ENCODE results near the gene GLP1R.

The GLP1R gene

DNA sequence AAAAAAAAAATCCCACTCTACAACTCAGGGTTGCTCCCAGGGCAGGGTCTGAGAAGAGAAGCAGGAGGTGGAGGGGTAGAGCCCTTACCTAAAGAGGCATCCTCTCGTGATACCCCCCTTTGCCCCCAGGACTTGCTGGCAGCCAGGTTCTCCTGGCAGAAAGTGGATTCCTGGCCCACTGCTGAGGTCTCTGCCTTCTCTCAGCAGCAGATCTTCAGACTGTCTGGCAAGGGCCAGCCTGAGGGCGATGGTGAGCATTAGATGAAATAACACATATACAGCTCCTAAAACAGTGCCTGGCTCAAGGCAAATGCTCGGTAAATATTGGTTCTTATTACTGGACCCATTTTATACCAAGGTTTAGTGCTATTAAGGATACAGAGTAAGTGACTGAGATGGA is 4.8 kb upstream of the GLP1R start:
- Histone ChIP-seq H3K9ac (ENCODE audit: low read length in 2 of 2) (no peak overlapping the region), H3K27ac (ENCODE audit: low read length) (no peak overlapping the region), H3K27me3 (ENCODE audit: control insufficient read depth in 1 of 2, insufficient read depth in 2 of 2, low read length in 2 of 2) (peaks cover 15 to 32% of the 10 kb centered on the region in 2 donors)

GRCh38 chr6:39044181-39044580 is 4.4 kb upstream of the GLP1R start:
- Histone ChIP-seq H3K36me3 (ENCODE audit: control insufficient read depth in 2 of 2, insufficient read depth in 2 of 2, low read length in 2 of 2) (no peaks in the 10 kb centered on the region), H3K4me3 (ENCODE audit: low read length in 2 of 2) (no peak overlapping the region), H3K27ac (ENCODE audit: low read length) (no peak overlapping the region), H3K9ac (ENCODE audit: low read length in 2 of 2) (no peak overlapping the region), H3K4me1 (ENCODE audit: control insufficient read depth, insufficient read depth, low read length) (peaks cover 8% of the 10 kb centered on the region), H3K27me3 (ENCODE audit: control insufficient read depth in 1 of 2, insufficient read depth in 2 of 2, low read length in 2 of 2) (peaks cover 17 to 34% of the 10 kb centered on the region in 2 donors), H3K9me3 (ENCODE audit: control insufficient read depth in 2 of 2, low read length in 2 of 2) (no peaks in the 10 kb centered on the region)

More for the DNA sequence above, 4.8 kb upstream of the GLP1R start:
- Histone ChIP-seq H3K36me3 (ENCODE audit: control insufficient read depth in 2 of 2, insufficient read depth in 2 of 2, low read length in 2 of 2) (no peaks in the 10 kb centered on the region), H3K4me3 (ENCODE audit: low read length in 2 of 2) (no peak overlapping the region), H3K4me1 (ENCODE audit: control insufficient read depth, insufficient read depth, low read length) (peaks cover 4% of the 10 kb centered on the region), H3K9me3 (ENCODE audit: control insufficient read depth in 2 of 2, low read length in 2 of 2) (no peaks in the 10 kb centered on the region)

GRCh38 chr6:39047434-39048327 is 900 bp upstream of the GLP1R start:
- Histone ChIP-seq H3K27me3 (ENCODE audit: control insufficient read depth in 1 of 2, insufficient read depth in 2 of 2, low read length in 2 of 2) (peaks cover 25 to 38% of the 10 kb centered on the region in 2 donors), H3K4me3 (ENCODE audit: low read length in 2 of 2) (peak overlapping the region in 1 of 2 donors; percentile 55), H3K27ac (ENCODE audit: low read length) (no peak overlapping the region)

DNA sequence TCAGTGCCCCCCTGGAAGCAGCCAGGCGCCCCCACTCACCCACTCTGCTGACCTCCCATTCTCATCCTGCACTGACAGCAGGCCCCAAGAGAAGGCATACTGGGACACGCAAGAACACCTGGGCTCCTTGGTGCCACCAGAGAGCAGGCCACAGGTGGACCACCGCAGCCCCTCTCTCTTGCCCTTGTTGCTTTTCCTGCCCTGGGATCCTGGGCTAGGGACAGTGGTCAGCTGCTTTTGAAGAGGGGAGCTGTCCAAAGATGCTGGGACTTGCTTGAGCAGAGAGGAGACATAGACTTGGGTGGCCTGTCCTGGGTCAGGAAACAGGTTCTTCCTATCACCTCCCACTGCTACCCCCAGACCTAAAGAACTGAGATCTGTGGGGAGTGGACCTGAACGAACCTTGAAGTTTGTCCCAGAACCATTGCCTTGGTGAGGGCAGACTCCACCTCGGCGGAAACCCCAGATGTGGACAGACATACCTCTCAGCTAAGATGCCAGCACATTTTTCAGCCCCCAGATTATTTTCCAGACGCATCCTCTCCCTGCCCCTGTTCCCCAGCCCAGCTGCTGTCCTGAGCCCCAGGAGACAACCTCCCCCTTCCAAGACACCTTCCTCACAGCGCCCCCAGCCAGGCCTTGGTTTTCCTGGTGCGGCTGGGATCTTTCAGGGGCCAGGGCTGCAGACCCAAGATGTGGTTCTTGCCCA is 1.1 kb downstream of the GLP1R start:
- H3K27me3 ChIP-seq (ENCODE audit: control insufficient read depth in 1 of 2, insufficient read depth in 2 of 2, low read length in 2 of 2), result peaks cover 30 to 40% of the 10 kb centered on the region in 2 donors
- peaks cover 9% of the 10 kb centered on the region for H3K4me1 ChIP-seq (ENCODE audit: control insufficient read depth, insufficient read depth, low read length)
- no peaks in the 10 kb centered on the region for H3K9me3 ChIP-seq (ENCODE audit: control insufficient read depth in 2 of 2, low read length in 2 of 2)
- no peak overlapping the region for H3K9ac ChIP-seq (ENCODE audit: low read length in 2 of 2)
- no peak overlapping the region for H3K4me3 ChIP-seq (ENCODE audit: low read length in 2 of 2)
- H3K27ac ChIP-seq (ENCODE audit: low read length), result no peak overlapping the region
- H3K36me3 ChIP-seq (ENCODE audit: control insufficient read depth in 2 of 2, insufficient read depth in 2 of 2, low read length in 2 of 2), result no peaks in the 10 kb centered on the region

More at GRCh38 chr6:39047434-39048327, 900 bp upstream of the GLP1R start:
- Histone ChIP-seq H3K9ac (ENCODE audit: low read length in 2 of 2) (no peak overlapping the region), H3K4me1 (ENCODE audit: control insufficient read depth, insufficient read depth, low read length) (peaks cover 9% of the 10 kb centered on the region), H3K9me3 (ENCODE audit: control insufficient read depth in 2 of 2, low read length in 2 of 2) (no peaks in the 10 kb centered on the region), H3K36me3 (ENCODE audit: control insufficient read depth in 2 of 2, insufficient read depth in 2 of 2, low read length in 2 of 2) (no peaks in the 10 kb centered on the region)

GRCh38 chr6:39050453-39051112 is 2.0 kb downstream of the GLP1R start:
- no peak overlapping the region for H3K4me3 ChIP-seq (ENCODE audit: low read length in 2 of 2)
- peaks cover 9% of the 10 kb centered on the region for H3K4me1 ChIP-seq (ENCODE audit: control insufficient read depth, insufficient read depth, low read length)
- H3K27me3 ChIP-seq (ENCODE audit: control insufficient read depth in 1 of 2, insufficient read depth in 2 of 2, low read length in 2 of 2), result peaks cover 30 to 40% of the 10 kb centered on the region in 2 donors
- H3K36me3 ChIP-seq (ENCODE audit: control insufficient read depth in 2 of 2, insufficient read depth in 2 of 2, low read length in 2 of 2), result no peaks in the 10 kb centered on the region
- no peak overlapping the region for H3K9ac ChIP-seq (ENCODE audit: low read length in 2 of 2)
- no peak overlapping the region for H3K27ac ChIP-seq (ENCODE audit: low read length)
- no peaks in the 10 kb centered on the region for H3K9me3 ChIP-seq (ENCODE audit: control insufficient read depth in 2 of 2, low read length in 2 of 2)

DNA sequence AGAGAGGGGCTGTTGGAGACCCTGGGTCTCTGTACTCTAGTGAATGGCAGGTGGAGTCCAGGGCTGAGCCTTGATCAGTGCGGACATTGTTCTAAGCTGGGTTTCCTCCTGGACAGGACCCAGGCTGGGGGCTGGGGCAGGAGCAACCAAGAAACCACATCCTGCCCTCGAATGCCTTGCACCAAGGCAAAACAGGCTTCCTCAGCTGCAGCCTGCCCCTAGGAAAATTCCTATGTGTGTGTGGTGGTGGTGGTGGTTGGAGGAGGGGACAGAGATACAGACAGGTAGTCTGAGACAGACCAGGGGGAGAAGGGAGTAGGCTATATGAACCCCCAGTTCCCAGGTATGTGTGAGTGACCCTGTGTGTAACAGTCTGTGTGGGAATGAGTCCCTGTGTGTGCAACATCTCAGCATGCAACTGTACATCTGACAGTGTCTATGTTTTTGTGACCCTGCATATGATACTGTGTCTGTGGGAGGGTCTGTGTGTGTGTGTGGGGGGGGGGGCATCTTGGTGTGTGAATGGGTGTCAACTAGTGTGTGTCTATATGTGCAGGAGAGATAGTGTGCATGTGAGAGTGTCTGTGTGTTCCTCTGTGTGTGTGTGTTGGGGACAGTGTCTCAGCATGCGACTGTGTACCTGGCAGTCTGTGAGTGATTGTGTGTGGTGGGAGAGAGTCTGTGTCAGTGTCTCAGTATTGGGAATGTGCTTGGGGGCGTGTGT is 3.0 kb downstream of the GLP1R start:
- no peak overlapping the region for H3K27ac ChIP-seq (ENCODE audit: low read length)
- no peak overlapping the region for H3K4me3 ChIP-seq (ENCODE audit: low read length in 2 of 2)
- no peaks in the 10 kb centered on the region for H3K36me3 ChIP-seq (ENCODE audit: control insufficient read depth in 2 of 2, insufficient read depth in 2 of 2, low read length in 2 of 2)
- no peaks in the 10 kb centered on the region for H3K9me3 ChIP-seq (ENCODE audit: control insufficient read depth in 2 of 2, low read length in 2 of 2)
- H3K4me1 ChIP-seq (ENCODE audit: control insufficient read depth, insufficient read depth, low read length), result peaks cover 9% of the 10 kb centered on the region
- no peak overlapping the region for H3K9ac ChIP-seq (ENCODE audit: low read length in 2 of 2)
- H3K27me3 ChIP-seq (ENCODE audit: control insufficient read depth in 1 of 2, insufficient read depth in 2 of 2, low read length in 2 of 2), result peaks cover 30 to 37% of the 10 kb centered on the region in 2 donors

DNA sequence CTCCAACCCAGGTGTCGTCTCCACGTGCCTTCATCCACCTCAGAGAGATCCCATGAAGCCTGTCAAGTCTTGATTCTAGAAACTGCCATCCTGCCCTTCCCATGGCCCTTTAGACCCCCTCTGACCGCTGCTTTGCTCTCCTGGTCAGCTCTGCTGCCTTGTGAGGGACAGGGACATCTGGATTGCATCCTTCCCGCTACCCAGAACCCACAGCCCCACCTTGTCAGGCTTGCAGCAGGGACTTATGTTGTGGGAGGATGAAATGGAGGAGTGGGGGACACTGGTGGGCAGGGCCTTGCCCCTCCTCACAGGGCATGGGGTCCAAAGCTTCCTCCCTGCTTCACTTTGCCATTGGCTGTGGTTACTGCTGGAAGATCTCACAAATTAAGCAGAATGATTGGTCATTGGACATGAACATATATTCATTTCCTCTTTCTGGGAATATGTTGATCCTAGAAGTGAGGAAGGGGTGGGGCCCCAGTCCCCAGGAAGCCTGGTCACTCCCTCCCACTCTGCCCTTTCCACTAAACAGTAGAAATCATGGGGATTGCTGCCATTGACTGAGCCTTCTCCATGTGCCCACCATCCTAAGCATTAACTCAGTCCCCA is 4.5 kb downstream of the GLP1R start:
- H3K9me3 ChIP-seq (ENCODE audit: control insufficient read depth in 2 of 2, low read length in 2 of 2), result no peaks in the 10 kb centered on the region
- H3K27ac ChIP-seq (ENCODE audit: low read length), result no peak overlapping the region
- peaks cover 26 to 27% of the 10 kb centered on the region in 2 donors for H3K27me3 ChIP-seq (ENCODE audit: control insufficient read depth in 1 of 2, insufficient read depth in 2 of 2, low read length in 2 of 2)
- H3K4me1 ChIP-seq (ENCODE audit: control insufficient read depth, insufficient read depth, low read length), result peaks cover 8% of the 10 kb centered on the region
- H3K4me3 ChIP-seq (ENCODE audit: low read length in 2 of 2), result no peak overlapping the region
- no peak overlapping the region for H3K9ac ChIP-seq (ENCODE audit: low read length in 2 of 2)
- H3K36me3 ChIP-seq (ENCODE audit: control insufficient read depth in 2 of 2, insufficient read depth in 2 of 2, low read length in 2 of 2), result no peaks in the 10 kb centered on the region

GRCh38 chr6:39053854-39054576 is 5.4 kb downstream of the GLP1R start:
- Histone ChIP-seq H3K9me3 (ENCODE audit: control insufficient read depth in 2 of 2, low read length in 2 of 2) (no peaks in the 10 kb centered on the region), H3K4me1 (ENCODE audit: control insufficient read depth, insufficient read depth, low read length) (peaks cover 2% of the 10 kb centered on the region), H3K9ac (ENCODE audit: low read length in 2 of 2) (no peak overlapping the region), H3K36me3 (ENCODE audit: control insufficient read depth in 2 of 2, insufficient read depth in 2 of 2, low read length in 2 of 2) (no peaks in the 10 kb centered on the region), H3K4me3 (ENCODE audit: low read length in 2 of 2) (no peak overlapping the region), H3K27ac (ENCODE audit: low read length) (no peak overlapping the region), H3K27me3 (ENCODE audit: control insufficient read depth in 1 of 2, insufficient read depth in 2 of 2, low read length in 2 of 2) (peaks cover 17 to 22% of the 10 kb centered on the region in 2 donors)

DNA sequence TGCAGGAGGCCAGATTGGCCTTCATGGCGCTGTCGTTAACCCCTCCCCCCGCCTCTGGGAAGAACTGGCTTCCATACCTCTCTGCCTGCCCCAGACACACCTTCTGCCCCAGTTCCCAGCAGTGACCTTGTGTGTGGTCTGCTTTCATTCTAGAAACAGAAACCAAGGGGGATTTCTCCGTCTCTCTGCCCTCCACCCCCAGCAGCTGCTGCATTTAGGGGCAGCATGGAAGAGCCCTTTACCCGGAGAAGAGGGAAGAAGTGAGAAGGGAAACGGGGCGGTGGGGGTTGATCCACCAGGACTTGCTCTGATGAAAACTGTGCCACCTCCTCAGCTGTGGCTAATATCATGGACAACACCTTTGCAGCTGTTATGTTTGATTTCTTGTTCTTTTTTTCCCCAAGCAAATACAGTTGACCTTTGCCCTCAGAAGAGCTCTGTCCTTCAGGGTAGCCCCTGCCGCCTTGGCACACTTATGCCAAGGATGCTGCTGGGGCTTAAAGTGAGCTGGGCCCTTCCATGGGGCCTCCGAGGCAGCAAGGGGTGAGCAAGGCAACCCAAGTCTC is 6.1 kb downstream of the GLP1R start:
- no peaks in the 10 kb centered on the region for H3K9me3 ChIP-seq (ENCODE audit: control insufficient read depth in 2 of 2, low read length in 2 of 2)
- no peak overlapping the region for H3K4me3 ChIP-seq (ENCODE audit: low read length in 2 of 2)
- no peaks in the 10 kb centered on the region for H3K36me3 ChIP-seq (ENCODE audit: control insufficient read depth in 2 of 2, insufficient read depth in 2 of 2, low read length in 2 of 2)
- H3K27me3 ChIP-seq (ENCODE audit: control insufficient read depth in 1 of 2, insufficient read depth in 2 of 2, low read length in 2 of 2), result peaks cover 10 to 16% of the 10 kb centered on the region in 2 donors
- no peak overlapping the region for H3K27ac ChIP-seq (ENCODE audit: low read length)
- H3K4me1 ChIP-seq (ENCODE audit: control insufficient read depth, insufficient read depth, low read length), result no peaks in the 10 kb centered on the region
- no peak overlapping the region for H3K9ac ChIP-seq (ENCODE audit: low read length in 2 of 2)

Measured in stomach smooth muscle (tissue), 2 donors.